HL-60 (cell line): ENCODE data around the gene TSC22D2.

Experiments
- DNase-seq, 2 experiments: peaks; one replicate each; pipeline ENCODE4 v3.0.0-alpha.2; 2010 to 2020; ENCODE audit warnings: low read depth in 1 of 2, low spot score in 1 of 2
- H3K27ac ChIP-seq: fragments of 250-450 bp; sonication (Bioruptor Pico); replicated peaks from 2 replicates; pipeline ENCODE4 v1.5.1; 2020; ENCODE audit warnings: mild to moderate bottlenecking, moderate library complexity
- H3K27me3 ChIP-seq: fragments of 250-450 bp; sonication (Bioruptor Pico); 2 replicates; pipeline ENCODE4 v1.5.1; 2021; ENCODE audit warnings: mild to moderate bottlenecking, moderate library complexity; ENCODE audit not compliant: insufficient read depth, poor library complexity, severe bottlenecking
- H3K4me3 ChIP-seq: replicated peaks from 2 replicates; pipeline ENCODE4 v1.5.1; 2011; ENCODE audit warnings: mild to moderate bottlenecking, control low read depth, low read length; ENCODE audit not compliant: insufficient read depth
- CTCF ChIP-seq: IDR thresholded peaks from one replicate; pipeline ENCODE4 v1.5.1; 2011; ENCODE audit warnings: low read length, control low read depth, inconsistent platforms; ENCODE audit not compliant: insufficient read depth
- GABPA ChIP-seq: IDR thresholded peaks from 2 replicates; pipeline ENCODE4 v1.6.1; 2012; ENCODE audit warnings: low read depth
- POLR2AphosphoS5 ChIP-seq: IDR thresholded peaks from 2 replicates; pipeline ENCODE4 v1.6.1; 2012; ENCODE audit warnings: low read depth
- REST ChIP-seq: IDR thresholded peaks from 2 replicates; pipeline ENCODE4 v1.6.1; 2012; ENCODE audit warnings: low read depth; ENCODE audit not compliant: insufficient replicate concordance
- SPI1 ChIP-seq: IDR thresholded peaks from 2 replicates; pipeline ENCODE4 v1.6.1; 2012; ENCODE audit warnings: low read depth, mild to moderate bottlenecking, borderline replicate concordance

TSC22D2 gene

GRCh38 chr3:150433347-150433746, 25.2 kb downstream of the TSC22D2 start:
- TF ChIP-seq SPI1 = no peak
- TF ChIP-seq CTCF = no peak
- TF ChIP-seq GABPA = no peak
- no peak for TF ChIP-seq REST
- no peak for TF ChIP-seq POLR2AphosphoS5
- Histone ChIP-seq H3K4me3 (no peak overlapping the region), H3K27me3 (no peaks in the 10 kb centered on the region), H3K27ac (no peak overlapping the region)
- DNase-seq = no peak

GRCh38 chr3:150434234-150434633, 26.1 kb downstream of the TSC22D2 start:
- TF ChIP-seq GABPA (no peak), SPI1 (peak; percentile 67; the same call in 1 of the 2 replicates)
- Histone ChIP-seq H3K27ac (no peak overlapping the region), H3K27me3 (no peaks in the 10 kb centered on the region), H3K4me3 (no peak overlapping the region)
- no peak for DNase-seq

- no peaks in the 10 kb centered on the region for H3K27me3 ChIP-seq
- TF ChIP-seq REST (no peak), POLR2AphosphoS5 (no peak), CTCF (no peak), SPI1 (no peak), GABPA (no peak)
- no peak for DNase-seq
- H3K4me3 ChIP-seq = no peak overlapping the region
- H3K27ac ChIP-seq = no peak overlapping the region
These were observed 28.1 kb downstream of the TSC22D2 start for GRCh38 chr3:150436161-150436560.

- no peaks in the 10 kb centered on the region for H3K27me3 ChIP-seq
- no peak overlapping the region for H3K27ac ChIP-seq
- DNase-seq = no peak
- no peak overlapping the region for H3K4me3 ChIP-seq
- no peak for TF ChIP-seq GABPA
- no peak for TF ChIP-seq REST
- TF ChIP-seq CTCF = no peak
These were observed 31.6 kb downstream of the TSC22D2 start for GRCh38 chr3:150439657-150440056.
